Thoracic aorta (tissue), 2 donors: ENCODE measurements around the gene ARL15. TPM values are rescaled to one million over a fixed set of nuclear protein-coding genes. Genes with fewer than 3 reads are reported as not detected.

Experiments
- ATAC-seq: fragments of 150-250 bp; one replicate; pipeline ENCODE4 v1.8.0; 2017; ENCODE audit warnings: low read depth; ENCODE audit not compliant: insufficient number of reproducible peaks, low FRiP score
- DNase-seq: peaks from one replicate; pipeline ENCODE4 v3.0.0-alpha.2; 2020; ENCODE audit warnings: low spot score
- H3K27ac ChIP-seq, 2 donors: fragments of 200-600 bp; sonication (generic); 1 replicate in 1 of 2; 2 replicates in 1 of 2; pipeline ENCODE4 v1.5.1; 2016; ENCODE audit warnings: mild to moderate bottlenecking in 2 of 2, moderate library complexity in 2 of 2
- H3K27me3 ChIP-seq: fragments of 200-600 bp; sonication (generic); replicated peaks from 2 replicates; pipeline ENCODE4 v1.6.0; 2016; ENCODE audit warnings: mild to moderate bottlenecking; ENCODE audit not compliant: insufficient read depth
- H3K36me3 ChIP-seq: fragments of 200-600 bp; sonication (generic); one replicate; pipeline ENCODE4 v1.5.1; 2016
- H3K4me1 ChIP-seq, 2 donors: fragments of 200-600 bp; sonication (generic); 1 replicate in 1 of 2; 2 replicates in 1 of 2; pipeline versions ENCODE4 v1.5.1 to v1.6.0; 2016; ENCODE audit warnings: low read depth in 2 of 2, mild to moderate bottlenecking in 1 of 2; ENCODE audit not compliant: control insufficient read depth in 1 of 2
- H3K4me3 ChIP-seq: fragments of 200-600 bp; sonication (generic); 2 replicates; pipeline ENCODE4 v1.5.1; 2016; ENCODE audit warnings: mild to moderate bottlenecking
- H3K9me3 ChIP-seq: fragments of 200-600 bp; sonication (generic); 2 replicates; pipeline ENCODE4 v1.5.1; 2016
- CTCF ChIP-seq: fragments of 200-600 bp; sonication (generic); IDR thresholded peaks from one replicate; pipeline ENCODE4 v1.5.1; 2019; ENCODE audit warnings: antibody characterized with exemption
- total RNA-seq, 2 donors: library from RNA; depleted of rRNA; stranded (reverse); fragments of >200 nt; gene quantifications; one replicate each; pipeline versions ENCODE4 v1.1.0 to v1.2.3, GENCODE V29; 2016

ARL15 gene
- total RNA-seq, 2 donors from 2014 or later: 23.6 to 36.8 TPM

- TF ChIP-seq CTCF: no peak
- Histone ChIP-seq H3K9me3 (no peaks in the 10 kb centered on the region), H3K36me3 (no peaks in the 10 kb centered on the region), H3K4me1 (peaks cover 0 to 5% of the 10 kb centered on the region in 2 donors), H3K27me3 (no peaks in the 10 kb centered on the region), H3K27ac (no peak overlapping the region), H3K4me3 (no peak overlapping the region)
- ATAC-seq (no peak), DNase-seq (no peak)
Observed at GRCh38 chr5:54284586-54284985, 25.8 kb downstream of the ARL15 start.

- no peaks in the 10 kb centered on the region for H3K36me3 ChIP-seq
- H3K4me1 ChIP-seq: peaks cover 0 to 14% of the 10 kb centered on the region in 2 donors
- H3K9me3 ChIP-seq: no peaks in the 10 kb centered on the region
- ATAC-seq (no peak), DNase-seq (no peak)
- no peak for TF ChIP-seq CTCF
- H3K27me3 ChIP-seq: no peaks in the 10 kb centered on the region
- H3K4me3 ChIP-seq: no peak overlapping the region
- H3K27ac ChIP-seq: no peak overlapping the region
Observed at GRCh38 chr5:54282876-54283275, 27.5 kb downstream of the ARL15 start.

GRCh38 chr5:54281960-54282692, 28.2 kb downstream of the ARL15 start:
- H3K36me3 ChIP-seq: no peaks in the 10 kb centered on the region
- H3K27me3 ChIP-seq: no peaks in the 10 kb centered on the region
- DNase-seq: no peak
- no peak for TF ChIP-seq CTCF
- H3K9me3 ChIP-seq: no peaks in the 10 kb centered on the region
- peaks cover 0 to 14% of the 10 kb centered on the region in 2 donors for H3K4me1 ChIP-seq
- H3K27ac ChIP-seq: no peak overlapping the region
- no peak for ATAC-seq
- no peak overlapping the region for H3K4me3 ChIP-seq

GRCh38 chr5:54279960-54280359, 30.4 kb downstream of the ARL15 start:
- TF ChIP-seq CTCF: no peak
- Histone ChIP-seq H3K27ac (no peak overlapping the region), H3K36me3 (no peaks in the 10 kb centered on the region), H3K27me3 (no peaks in the 10 kb centered on the region), H3K4me3 (no peak overlapping the region), H3K9me3 (no peaks in the 10 kb centered on the region), H3K4me1 (peaks cover 0 to 9% of the 10 kb centered on the region in 2 donors)
- DNase-seq: no peak
- no peak for ATAC-seq

GRCh38 chr5:54278979-54279717, 31.2 kb downstream of the ARL15 start:
- H3K27me3 ChIP-seq: no peaks in the 10 kb centered on the region
- no peaks in the 10 kb centered on the region for H3K9me3 ChIP-seq
- no peaks in the 10 kb centered on the region for H3K36me3 ChIP-seq
- no peak overlapping the region for H3K27ac ChIP-seq
- no peak for DNase-seq
- ATAC-seq: no peak
- no peak overlapping the region for H3K4me3 ChIP-seq
- no peak for TF ChIP-seq CTCF
- peaks cover 0 to 9% of the 10 kb centered on the region in 2 donors for H3K4me1 ChIP-seq
